ENCODE data around the gene IGSF23.
"Not testable (repeated sequence)": the region's sequence is repeated elsewhere in the genome, so short reads cannot be mapped to it uniquely, and the experiment has no call there.

The IGSF23 gene

DNA sequence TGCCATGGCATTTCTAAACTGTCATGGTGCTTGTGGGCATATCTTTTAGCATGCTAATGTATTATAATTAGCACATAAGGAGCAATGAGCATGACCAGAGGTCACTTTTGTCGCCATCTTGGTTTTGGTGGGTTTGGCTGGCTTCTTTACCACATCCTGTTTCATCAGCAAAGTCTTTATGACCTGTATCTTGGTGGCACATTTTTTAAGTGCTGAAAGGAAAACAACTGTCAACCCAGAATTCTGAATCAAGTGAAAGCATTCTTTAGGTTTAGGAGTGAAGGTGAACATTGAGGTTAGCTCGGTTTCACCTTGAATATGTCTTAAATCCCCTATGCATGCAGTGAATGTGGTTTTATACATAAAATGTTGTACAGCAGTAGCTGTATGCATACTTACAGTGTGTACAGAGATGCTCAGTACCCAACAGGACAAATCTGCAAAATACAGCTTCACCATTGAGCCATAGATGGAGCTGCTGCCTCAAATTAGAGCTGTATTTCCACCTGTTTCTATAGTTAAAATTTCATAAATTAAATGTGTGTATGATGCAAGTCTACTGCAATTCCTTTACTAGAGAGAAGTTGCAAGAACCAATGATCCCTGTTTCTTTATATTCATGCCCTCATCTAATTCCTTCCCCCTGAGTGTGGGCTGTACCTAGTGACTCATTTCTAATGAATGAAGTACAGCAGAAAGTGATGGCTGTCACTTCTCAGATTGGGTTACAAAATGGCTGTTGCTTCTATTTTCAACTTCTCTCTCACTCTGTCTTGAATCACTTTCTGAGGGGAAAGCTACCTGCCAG lies 25.2 kb upstream of the IGSF23 start:
- peak; percentile 6 to 44 for DNase-seq

DNA sequence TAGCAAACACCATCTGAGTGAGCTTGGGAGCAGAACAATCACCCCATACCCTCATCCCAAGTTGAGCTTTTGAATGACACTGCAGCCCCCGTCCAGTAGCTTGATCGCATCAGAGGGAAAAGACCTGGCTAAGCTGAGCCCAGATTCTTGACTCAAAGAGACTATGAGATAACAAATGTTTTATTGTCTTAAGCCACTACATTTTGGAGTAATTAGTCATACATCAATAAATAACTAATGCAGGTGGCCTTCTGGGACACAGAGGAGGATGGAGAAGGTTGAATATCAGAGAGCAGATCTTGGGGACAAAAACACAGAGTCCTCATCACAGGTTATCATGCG lies 24.6 kb upstream of the IGSF23 start:
- no peak for DNase-seq

DNA sequence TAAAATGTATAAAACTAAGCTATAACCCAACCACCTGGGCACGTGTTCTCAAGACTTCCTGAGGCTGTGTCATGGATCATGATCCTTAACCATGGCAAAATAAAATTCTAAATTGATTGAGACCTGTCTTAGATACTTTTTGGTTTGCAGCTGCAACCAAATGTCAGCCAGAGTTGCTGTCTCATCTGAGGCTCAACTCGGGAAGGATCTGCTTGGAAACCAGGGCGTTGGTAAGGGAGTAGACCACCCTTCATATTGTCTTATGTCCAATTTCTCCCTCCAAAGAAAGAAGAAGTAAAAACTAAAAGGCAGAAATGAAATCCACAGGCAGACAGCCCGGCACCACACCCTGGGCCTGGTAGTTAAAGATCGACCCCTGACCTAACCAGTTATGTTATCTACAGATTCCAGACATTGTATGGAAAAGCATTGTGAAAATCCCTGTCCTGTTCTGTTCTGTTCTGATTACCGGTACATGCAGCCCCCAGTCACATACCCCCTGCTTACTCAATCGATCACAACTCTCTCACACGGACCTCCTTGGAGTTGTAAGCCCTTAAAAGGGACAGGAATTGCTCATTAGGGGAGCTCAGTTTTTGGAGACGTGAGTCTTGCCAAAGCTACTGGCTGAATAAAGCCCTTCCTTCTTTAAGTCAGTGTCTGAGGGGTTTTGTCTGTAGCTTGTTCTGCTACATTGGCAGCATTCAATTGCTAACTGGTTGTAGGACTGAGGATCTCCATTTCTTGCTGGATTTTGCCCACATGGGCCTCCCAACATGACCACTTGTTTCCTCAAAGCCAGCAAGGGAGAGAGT lies 22.9 kb upstream of the IGSF23 start:
- DNase-seq, result no peak

DNA sequence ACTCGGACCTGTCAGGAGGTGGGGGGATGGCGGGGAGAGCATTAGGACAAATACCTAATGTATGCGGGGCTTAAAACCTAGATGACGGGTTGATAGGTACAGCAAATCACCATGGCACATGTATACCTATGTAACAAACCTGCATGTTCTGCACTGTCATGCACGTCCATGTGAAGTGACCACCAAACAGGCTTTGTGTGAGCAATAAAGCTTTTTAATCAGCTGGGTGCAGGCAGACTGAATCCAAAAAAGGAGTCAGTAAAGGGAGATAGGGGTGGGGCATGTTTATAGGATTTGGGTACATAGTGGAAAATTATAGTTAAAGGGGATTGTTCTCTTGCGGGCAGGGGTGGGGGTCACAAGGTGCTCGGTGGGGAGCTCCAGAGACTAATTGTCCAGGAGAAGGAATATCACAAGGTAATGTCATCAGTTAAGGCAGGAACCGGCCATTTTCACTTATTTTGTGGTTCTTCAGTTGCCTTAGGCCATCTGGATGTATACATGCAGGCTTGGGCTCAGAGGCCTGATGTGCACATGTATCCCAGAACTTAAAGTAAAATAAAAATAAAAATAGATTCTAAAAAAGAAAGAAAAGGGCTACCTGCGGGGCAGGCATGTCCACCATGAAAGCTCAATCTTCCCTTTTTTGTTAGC lies 21.9 kb upstream of the IGSF23 start:
- not testable (repeated sequence) for DNase-seq

DNA sequence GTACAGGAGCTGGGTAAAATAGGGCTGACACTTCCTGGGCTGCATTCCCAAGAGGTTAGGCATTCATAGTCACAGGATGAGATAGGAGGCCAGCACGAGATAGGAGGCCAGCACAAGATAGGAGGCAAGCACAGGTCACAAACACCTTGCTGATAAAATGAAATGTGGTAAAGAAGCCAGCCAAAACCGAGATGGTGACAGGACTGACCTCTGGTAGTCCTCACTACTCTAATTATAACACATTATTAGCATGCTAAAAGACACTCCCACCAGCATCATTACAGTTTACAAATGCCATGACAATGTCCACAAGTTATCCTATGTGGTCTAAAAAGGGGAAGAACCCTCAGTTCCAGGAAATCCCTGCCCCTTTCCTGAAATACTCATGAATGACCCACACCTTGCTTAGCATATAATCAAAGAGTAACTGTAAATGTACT lies 20.9 kb upstream of the IGSF23 start:
- no peak for DNase-seq

DNA sequence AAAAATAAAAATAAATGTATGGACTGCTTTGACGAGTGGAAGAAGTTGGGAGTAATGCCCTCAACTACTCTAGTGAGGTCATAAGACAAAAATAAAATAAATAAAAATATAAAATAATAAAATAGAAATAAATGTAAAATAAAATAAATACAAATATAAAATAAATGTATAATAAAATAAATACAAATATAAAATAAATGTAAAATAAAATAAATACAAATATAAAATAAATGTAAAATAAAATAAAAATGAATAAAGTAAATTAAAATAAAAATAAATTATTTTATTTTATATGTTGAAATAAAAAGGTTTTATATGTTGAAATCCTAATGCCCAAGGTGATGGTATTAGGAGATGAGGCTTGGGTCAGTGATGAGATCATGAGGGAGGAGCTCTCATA lies 20.1 kb upstream of the IGSF23 start:
- no peak for DNase-seq

DNA sequence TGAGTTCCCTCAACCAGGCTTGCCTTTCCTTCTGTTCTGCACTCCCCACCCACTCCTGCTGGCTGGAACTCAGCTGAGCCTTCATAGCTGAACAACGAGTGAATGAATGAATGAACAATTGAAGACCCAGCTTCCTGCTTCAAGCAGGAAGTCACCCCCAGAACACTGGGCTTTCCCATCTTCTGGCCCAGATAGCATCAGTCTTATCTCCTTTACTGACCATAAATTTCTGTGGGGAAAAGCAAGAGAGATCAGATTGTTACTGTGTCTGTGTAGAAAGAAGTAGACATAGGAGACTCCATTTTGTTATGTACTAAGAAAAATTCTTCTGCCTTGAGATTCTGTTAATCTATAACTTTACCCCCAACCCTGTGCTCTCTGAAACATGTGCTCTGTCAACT lies 19.5 kb upstream of the IGSF23 start:
- DNase-seq, result not testable (repeated sequence)

DNA sequence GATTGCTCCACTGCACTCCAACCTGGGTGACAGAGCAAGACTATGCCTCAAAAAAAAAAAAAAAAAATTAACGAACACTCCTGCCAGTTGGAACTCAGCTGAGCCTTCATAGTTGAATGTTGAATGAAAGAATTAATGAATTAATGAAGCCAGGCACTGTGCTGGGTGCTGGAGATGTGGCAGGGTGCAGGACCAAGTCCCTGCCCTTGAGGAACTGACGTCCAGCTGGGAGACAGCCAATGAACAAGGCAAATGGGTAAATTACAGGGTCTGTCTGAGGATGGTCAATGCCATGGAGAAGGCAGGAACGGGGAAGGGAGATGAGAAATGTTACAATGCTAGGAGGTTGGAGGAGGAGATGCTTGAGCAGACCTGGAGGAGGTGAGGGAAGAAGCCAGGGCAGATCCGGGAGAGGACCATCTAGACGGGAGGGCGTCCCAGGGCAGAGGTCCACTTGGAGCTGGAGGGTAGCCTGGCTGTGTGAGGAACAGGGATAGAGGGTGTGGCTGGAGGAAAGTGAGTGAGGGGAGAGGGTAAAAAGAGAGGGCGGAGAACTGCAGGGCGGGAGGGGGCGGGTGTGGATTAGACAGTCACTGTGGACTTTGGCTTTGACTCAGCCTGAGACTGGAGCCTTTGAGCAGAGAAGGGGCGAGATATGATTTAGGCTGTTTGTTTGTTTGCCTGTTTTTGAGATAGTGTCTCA lies 16.8 kb upstream of the IGSF23 start:
- no peak for DNase-seq

DNA sequence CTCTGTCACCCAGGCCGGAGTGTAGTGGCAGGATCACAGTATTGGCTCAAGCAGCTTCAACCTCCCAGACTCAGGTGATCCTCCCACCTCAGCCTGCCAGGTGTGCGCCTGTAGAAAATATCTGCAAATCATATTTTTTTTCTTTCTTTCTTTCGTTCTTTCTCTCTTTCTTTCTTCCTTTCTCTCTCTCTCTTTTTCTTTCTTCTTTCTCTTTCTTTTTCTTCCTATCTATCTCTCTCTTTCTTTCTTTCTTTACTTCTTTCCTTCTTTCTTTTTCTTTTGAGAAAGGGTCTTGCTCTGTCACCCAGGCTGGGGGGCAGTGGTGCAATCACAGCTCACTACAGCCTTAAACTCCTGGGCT lies 16.3 kb upstream of the IGSF23 start:
- DNase-seq, result no peak

DNA sequence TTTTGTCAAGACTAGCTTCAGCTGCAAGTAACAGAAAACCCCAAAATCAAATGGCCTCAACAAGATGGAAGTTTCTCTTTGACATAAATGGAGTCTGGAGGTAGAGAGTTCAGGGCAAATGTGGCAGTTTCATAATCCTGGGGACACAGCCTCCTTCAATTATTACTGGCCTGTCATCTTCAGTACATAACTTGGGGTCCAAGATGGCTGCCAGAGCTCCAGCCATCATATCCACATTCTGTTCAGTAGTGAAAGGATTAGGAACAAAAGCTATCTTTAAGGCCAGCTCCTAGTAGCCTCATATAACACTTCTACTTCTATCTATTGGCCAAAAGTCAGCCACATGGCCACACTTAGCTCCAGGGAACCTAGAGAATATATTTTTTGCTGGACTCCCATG lies 15.0 kb upstream of the IGSF23 start:
- no peak for DNase-seq

DNA sequence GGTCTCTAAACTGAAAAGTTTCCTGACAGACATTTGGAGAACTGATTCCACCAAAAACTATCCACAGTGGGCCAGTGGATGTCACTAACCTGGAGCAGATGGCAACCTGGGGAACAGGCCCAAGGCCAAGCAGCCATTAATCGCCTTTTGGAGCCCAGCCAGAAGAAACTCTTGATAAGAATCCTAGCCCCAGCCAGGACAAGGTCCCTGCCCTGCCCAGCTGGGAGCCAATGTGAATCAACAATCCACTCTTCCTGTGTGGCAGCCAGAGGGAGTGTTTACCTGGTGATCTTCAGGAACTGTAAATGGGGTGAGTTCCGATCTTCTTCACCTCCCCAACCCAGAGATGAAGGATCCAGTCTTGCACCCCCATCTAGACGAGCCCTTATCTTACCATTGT lies 14.5 kb upstream of the IGSF23 start:
- DNase-seq, result no peak

DNA sequence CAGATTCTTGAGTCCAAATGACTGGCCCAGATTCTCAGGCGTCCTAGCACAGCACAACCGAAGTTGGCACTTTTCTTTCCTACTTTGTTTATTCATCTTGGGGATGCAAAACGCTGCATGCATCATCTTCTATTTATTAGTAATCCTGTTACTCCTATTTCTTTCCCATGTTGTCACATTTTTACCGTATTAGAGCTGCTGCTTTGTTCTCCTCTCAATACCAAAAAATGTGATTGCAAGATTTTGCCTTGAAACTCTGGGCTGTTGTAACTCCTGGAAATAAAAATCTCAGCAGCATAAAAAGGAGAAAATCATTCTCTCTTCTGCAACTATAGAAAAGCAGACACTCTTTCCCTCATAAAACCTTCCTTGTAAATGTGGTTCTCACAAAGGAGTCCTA lies 12.9 kb upstream of the IGSF23 start:
- DNase-seq, result no peak

DNA sequence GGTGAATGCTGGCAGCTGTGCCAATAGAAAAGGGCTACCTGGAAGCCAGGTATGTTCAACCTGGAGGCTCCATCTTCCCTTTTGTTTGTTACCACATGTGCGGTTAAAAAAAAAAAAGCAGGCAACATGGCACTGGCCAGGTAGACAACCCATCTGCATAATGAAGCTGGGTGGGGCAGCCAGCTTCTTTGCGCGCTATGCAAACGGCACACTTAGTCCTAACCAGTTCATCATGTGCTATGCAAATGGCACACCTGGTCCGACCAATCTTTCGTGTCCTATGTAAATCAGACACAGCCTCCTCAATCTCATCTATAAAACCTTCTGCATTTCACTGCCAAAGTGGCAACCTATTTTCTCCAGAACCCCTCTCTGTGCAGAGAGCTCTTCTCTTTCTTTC lies 11.3 kb upstream of the IGSF23 start:
- DNase-seq, result no peak

DNA sequence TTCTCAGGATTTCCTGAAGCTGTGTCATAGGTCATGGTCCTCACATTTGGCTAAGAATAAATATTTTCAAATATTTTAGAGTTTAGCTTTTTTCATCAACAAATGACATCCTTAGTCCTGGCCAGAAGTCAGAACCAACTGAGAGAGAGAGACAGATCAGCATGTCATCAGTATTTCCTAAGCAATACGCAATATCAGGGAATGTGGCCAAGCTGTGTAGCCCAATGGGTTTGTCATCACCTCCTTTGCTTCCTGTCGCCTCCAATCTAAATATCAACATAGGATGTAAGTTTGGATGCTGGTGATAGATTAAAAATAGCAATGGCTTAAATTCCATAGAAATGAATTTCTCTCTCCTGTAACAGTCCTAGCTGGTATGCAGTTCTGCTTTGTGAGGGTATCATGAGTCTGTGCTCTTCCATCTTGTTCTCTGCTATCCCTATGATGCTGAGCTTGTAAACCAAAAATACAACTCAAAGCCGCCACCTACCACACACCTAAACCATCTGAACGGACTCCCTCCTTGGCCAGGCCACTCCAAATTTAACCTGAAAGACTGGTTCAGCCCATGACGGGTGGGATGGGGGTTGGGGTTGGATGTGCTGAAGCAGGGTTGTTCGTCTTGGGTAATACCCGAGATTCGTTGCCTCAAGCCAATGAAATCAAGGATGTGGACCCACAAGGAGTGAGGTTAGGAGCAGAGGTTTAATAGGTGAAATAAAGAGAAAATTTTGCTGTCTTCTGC lies 10.0 kb upstream of the IGSF23 start:
- DNase-seq, result no peak

DNA sequence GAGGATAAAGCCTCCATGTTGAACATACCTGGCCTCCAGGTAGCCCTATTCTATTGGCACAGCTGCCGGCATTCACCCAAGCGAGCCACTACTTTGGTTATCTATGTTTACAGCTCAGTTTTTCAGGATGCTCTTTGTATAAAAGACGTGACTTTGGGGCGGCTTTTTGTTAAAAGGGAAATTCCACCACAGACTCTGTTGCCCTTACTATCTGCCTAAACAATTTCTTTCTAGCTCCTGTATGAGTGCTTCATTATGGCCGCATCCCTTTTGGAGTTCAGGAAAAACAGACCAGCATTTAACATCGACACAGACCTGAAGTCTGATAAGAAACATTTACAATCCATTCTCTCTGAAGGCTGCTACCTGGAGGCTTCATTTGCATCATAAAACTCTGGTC lies 9.1 kb upstream of the IGSF23 start:
- no peak for DNase-seq

DNA sequence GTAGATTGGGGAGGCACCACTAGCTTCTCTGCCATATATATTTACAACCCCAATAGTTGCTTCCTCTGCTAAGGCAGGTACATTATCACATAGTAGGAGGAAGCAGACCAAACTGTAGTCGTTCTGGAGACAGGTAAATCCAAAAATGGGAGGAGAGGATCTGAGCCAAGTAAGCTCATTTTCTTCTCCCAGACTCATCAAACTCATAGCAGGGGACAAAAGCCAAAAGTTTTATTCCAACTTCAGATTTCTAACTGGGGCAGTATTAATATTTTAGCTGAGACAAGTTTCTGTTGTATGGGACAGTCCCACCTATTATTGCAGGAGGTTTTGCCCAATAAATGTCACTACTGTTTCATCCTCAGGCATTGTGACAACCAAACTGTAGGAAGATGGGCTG lies 7.8 kb upstream of the IGSF23 start:
- DNase-seq, result no peak

DNA sequence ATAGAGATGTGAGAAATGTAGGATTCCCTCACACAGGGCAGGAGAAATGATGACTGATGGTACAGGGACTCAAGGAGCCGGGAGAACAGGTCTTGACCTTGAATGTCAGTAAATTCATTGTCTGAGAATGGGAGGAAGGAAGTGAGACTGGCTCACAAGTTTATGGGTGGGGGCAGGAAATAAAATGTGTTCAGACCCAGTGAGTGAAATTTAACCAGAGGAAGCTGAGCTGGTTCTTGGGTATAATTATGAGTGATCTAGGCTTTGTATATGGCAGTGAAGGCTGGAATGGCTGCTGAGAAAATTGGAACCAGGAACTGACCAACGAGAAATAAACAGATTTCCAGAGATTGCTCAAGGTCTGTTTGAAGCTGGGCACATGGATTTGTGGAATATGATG lies 6.3 kb upstream of the IGSF23 start:
- no peak for DNase-seq

DNA sequence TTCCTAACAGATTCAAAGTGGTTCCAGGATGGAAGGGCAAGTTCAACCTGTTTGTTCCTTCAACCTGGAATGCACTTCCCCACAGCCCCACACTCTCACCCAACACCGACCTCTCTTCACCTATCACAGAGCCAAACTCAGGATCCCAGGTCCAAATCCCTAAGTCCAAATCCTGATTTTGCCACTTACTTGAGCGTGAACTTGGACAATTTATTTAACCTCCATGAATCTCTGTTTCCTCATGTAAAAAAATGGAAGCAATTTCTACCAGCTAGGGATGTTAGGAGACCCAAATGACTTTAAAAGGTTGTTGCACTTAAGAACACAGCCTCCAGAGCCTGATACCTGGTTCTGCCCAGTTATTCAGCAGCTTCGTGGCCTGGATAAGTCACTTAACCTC lies 5.4 kb upstream of the IGSF23 start:
- no peak for DNase-seq

DNA sequence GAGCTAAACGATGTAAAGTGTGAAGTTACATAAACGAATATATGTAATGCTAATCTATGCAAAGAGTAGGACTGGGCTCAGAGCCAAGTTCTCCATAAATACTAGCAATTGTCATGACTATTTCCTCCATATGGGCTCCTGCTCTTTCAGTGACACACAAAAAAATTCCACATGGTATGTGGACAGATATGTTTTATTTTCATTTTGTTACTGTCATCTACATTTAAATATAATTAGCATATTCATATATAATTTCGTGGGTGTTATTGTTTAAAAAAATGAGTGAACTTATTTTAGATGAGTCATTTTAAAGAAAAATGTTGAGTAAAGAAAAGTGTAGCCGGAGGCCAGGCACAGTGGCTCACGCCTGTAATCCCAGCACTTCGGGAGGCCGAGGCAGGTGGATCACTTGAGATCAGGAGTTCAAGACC lies 5.0 kb upstream of the IGSF23 start:
- DNase-seq, result no peak

DNA sequence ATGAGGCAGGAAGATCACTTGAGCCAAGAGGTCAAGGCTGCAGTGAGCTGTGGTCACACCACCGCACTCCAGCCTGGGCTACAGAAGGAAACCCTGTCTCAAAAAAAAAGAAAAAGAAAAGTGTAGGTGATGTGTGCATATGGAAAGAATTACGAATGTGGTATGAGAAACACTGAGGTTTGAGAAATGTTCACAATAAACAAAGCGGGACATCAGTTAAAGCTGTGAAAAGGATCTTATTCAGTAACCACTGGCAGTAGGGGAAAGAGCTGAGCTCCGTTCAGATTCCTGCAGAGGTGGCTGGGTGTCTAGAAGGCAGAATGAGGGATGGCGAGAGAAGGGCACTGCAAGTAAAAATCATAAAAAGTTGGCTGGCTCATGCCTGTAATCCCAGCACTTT lies 4.1 kb upstream of the IGSF23 start:
- DNase-seq, result no peak

DNA sequence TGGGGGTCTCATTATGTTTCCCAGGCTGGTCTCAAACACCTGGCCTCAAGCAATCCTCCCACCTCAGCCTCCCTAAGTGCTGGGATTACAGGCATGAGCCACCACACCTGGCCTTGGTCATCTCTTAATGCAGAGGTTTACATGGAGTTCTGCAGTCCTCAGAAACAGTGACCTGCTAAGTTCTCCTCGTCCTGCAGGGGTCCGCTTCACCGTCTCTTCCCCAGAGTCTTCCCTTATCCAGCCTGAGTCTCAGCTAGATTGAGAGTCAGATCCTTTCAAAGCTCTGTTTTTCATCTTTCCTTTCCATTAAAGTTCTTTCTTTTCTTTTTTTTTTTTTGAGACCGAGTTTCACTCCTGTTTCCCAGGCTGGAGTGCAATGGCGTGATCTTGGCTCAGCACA lies 2.9 kb upstream of the IGSF23 start:
- peak; percentile 2 to 17 for DNase-seq

DNA sequence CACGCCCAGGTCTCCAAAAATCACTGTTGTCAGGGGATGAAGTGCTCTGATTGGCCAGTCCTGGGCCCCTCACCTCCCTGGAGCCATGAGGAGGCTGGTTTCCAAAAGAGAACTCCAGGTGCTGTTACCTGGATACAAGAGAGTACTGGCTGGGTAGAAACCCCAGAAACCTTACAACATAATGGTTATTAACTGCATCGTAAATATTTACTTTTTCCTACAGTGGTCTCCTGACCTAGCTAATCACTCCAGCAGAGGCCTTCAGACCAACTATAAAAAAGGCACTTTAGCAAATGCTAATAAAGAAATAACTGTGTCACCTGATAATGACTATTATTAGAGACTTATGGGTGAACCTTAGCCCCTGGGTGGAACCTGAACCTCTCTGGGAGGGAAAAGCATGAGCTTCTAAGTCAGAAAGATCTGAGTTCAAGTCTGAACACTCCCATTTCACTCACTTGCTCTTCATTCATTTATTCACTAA lies 1.5 kb upstream of the IGSF23 start:
- DNase-seq, result no peak

Measured in AML-193 (cell line).